IMR-90 (cell line): ENCODE measurements around the gene CLDN4. TPM values are rescaled to one million over a fixed set of nuclear protein-coding genes. Genes with fewer than 3 reads are reported as not detected.

Source experiments
- ATAC-seq: fragments of 200-7000 bp; cut with Tn5 transposase; 2 replicates; pipeline ENCODE4 v1.9.1; 2020; ENCODE audit warnings: low read depth, mild to moderate bottlenecking, moderate library complexity
- BruUV-seq: library from RNA; stranded (reverse); fragments of 400-500 nt; replicated peaks from 2 replicates; lab custom pipeline; 2021; lab: Mats Ljungman, UMichigan
- CTCF ChIA-PET: fragments of 300-600 bp; formaldehyde crosslinking; extraction: SDS; loops from one replicate; lab custom pipeline; 2021; ENCODE audit warnings: antibody characterized with exemption; lab: Yijun Ruan, JAX
- POLR2A ChIA-PET: fragments of 300-600 bp; sonication (Branson Sonifier 250); formaldehyde crosslinking; loops from one replicate; lab custom pipeline; 2022; ENCODE audit warnings: antibody characterized with exemption; ENCODE audit not compliant: unreplicated experiment; lab: Charles Lee
- DNase-seq: peaks from one replicate; pipeline ENCODE4 v3.0.0; 2013
- H2AFZ ChIP-seq: replicated peaks from 2 replicates; pipeline ENCODE3; 2013; ENCODE audit warnings: low read length, mild to moderate bottlenecking; ENCODE audit not compliant: poor library complexity
- H2AK5ac ChIP-seq: 2 replicates; pipeline ENCODE4 v1.6.1; 2013; ENCODE audit warnings: low read depth, low read length, inconsistent platforms
- H2AK9ac ChIP-seq: replicated peaks from 2 replicates; pipeline ENCODE3; 2013; ENCODE audit warnings: mild to moderate bottlenecking, low read depth, low read length, moderate library complexity; ENCODE audit not compliant: poor library complexity
- H2BK120ac ChIP-seq: 2 replicates; pipeline ENCODE4 v1.6.1; 2013; ENCODE audit warnings: low read depth, low read length, inconsistent platforms
- H2BK15ac ChIP-seq: 3 replicates; pipeline ENCODE4 v1.6.1; 2013; ENCODE audit warnings: low read depth, low read length, inconsistent platforms
- H2BK20ac ChIP-seq: 2 replicates; pipeline ENCODE4 v1.6.1; 2013; ENCODE audit warnings: low read depth, mild to moderate bottlenecking, inconsistent platforms, low read length, moderate library complexity
- H2BK5ac ChIP-seq: 2 replicates; pipeline ENCODE4 v1.6.1; 2013; ENCODE audit warnings: mild to moderate bottlenecking, low read depth, low read length, inconsistent platforms; ENCODE audit not compliant: poor library complexity, severe bottlenecking
- H3K14ac ChIP-seq: replicated peaks from 2 replicates; pipeline ENCODE4 v1.6.1; 2013; ENCODE audit warnings: low read depth, low read length, inconsistent platforms
- H3K18ac ChIP-seq: 2 replicates; pipeline ENCODE4 v1.6.1; 2013; ENCODE audit warnings: low read depth, low read length, control low read depth
- H3K23ac ChIP-seq: 2 replicates; pipeline ENCODE4 v1.6.1; 2013; ENCODE audit warnings: low read depth, low read length, inconsistent platforms
- H3K27ac ChIP-seq: 2 replicates; pipeline ENCODE4 v1.5.1; 2013; ENCODE audit warnings: mild to moderate bottlenecking, control low read depth, low read length; ENCODE audit not compliant: insufficient read depth
- H3K27me3 ChIP-seq: 2 replicates; pipeline ENCODE4 v1.6.1; 2013; ENCODE audit warnings: low read length; ENCODE audit not compliant: control insufficient read depth, insufficient read depth
- H3K36me3 ChIP-seq: 2 replicates; pipeline ENCODE4 v1.6.1; 2013; ENCODE audit warnings: low read length, mixed read lengths; ENCODE audit not compliant: control insufficient read depth, insufficient read depth
- H3K4ac ChIP-seq: 2 replicates; pipeline ENCODE4 v1.6.1; 2013; ENCODE audit warnings: low read depth, low read length, inconsistent platforms
- H3K4me1 ChIP-seq: 2 replicates; pipeline ENCODE4 v1.6.1; 2013; ENCODE audit warnings: low read length, mixed read lengths; ENCODE audit not compliant: control insufficient read depth, insufficient read depth
- H3K4me2 ChIP-seq: 2 replicates; pipeline ENCODE4 v1.6.1; 2013; ENCODE audit warnings: low read depth, mild to moderate bottlenecking, control low read depth, low read length, moderate library complexity
- H3K4me3 ChIP-seq: 2 replicates; pipeline ENCODE4 v1.5.1; 2013; ENCODE audit warnings: low read depth, mild to moderate bottlenecking, control low read depth, low read length, moderate library complexity; ENCODE audit not compliant: insufficient read depth
- H3K56ac ChIP-seq: 2 replicates; pipeline ENCODE4 v1.6.1; 2013; ENCODE audit warnings: low read length, inconsistent platforms; ENCODE audit not compliant: insufficient read depth; ENCODE audit errors: extremely low read depth
- H3K79me1 ChIP-seq, 2 experiments: 2 replicates each; pipeline ENCODE4 v1.6.1; 2013; ENCODE audit warnings: low read length in 2 of 2, inconsistent platforms in 1 of 2, low read depth in 1 of 2
- H3K9ac ChIP-seq: 2 replicates; pipeline ENCODE4 v1.6.1; 2013; ENCODE audit warnings: low read depth, low read length, control low read depth
- H3K9me1 ChIP-seq: 2 replicates; pipeline ENCODE4 v1.6.1; 2013; ENCODE audit warnings: low read length, inconsistent platforms; ENCODE audit not compliant: insufficient read depth
- H3K9me3 ChIP-seq: 2 replicates; pipeline ENCODE4 v1.6.1; 2013; ENCODE audit warnings: low read length; ENCODE audit not compliant: control insufficient read depth, insufficient read depth
- H4K20me1 ChIP-seq: 2 replicates; pipeline ENCODE4 v1.6.1; 2013; ENCODE audit warnings: low read length, inconsistent platforms; ENCODE audit not compliant: insufficient read depth
- H4K5ac ChIP-seq: 2 replicates; pipeline ENCODE4 v1.6.1; 2013; ENCODE audit warnings: mild to moderate bottlenecking, low read depth, low read length, control low read depth
- H4K8ac ChIP-seq, 2 experiments: 2 replicates each; pipeline ENCODE4 v1.6.1; 2013; ENCODE audit warnings: low read depth in 2 of 2, low read length in 2 of 2, control low read depth in 1 of 2, inconsistent platforms in 1 of 2
- H4K91ac ChIP-seq: 2 replicates; pipeline ENCODE4 v1.6.1; 2013; ENCODE audit warnings: low read depth, low read length, inconsistent platforms; ENCODE audit not compliant: insufficient read depth
- BHLHE40 ChIP-seq: fragments of 150-350 bp; IDR thresholded peaks from 2 replicates; pipeline ENCODE4 v1.6.1; 2016; ENCODE audit warnings: mild to moderate bottlenecking, low read depth, low read length
- MAZ ChIP-seq: IDR thresholded peaks from 2 replicates; pipeline ENCODE4 v1.6.1; 2012; ENCODE audit warnings: low read depth, mild to moderate bottlenecking, low read length, improper control_type of control experiment, moderate library complexity, borderline replicate concordance
- MXI1 ChIP-seq: IDR thresholded peaks from 2 replicates; pipeline ENCODE4 v1.6.1; 2012; ENCODE audit warnings: low read depth, mild to moderate bottlenecking, low read length, moderate library complexity, borderline replicate concordance
- POLR2A ChIP-seq: IDR thresholded peaks from 2 replicates; pipeline ENCODE4 v1.6.1; 2012; ENCODE audit warnings: mild to moderate bottlenecking, low read depth, low read length
- RAD21 ChIP-seq: IDR thresholded peaks from 2 replicates; pipeline ENCODE4 v1.6.1; 2012; ENCODE audit warnings: low read length, improper control_type of control experiment
- whole genome bisulfite sequencing, 2 experiments: methylation state at CpG; one replicate each; pipeline versions ENCODE4 v1.1.5 to v1.1.7; 2013; ENCODE audit warnings: missing lambda C conversion rate in 2 of 2; ENCODE audit not compliant: insufficient read length in 1 of 2; ENCODE audit errors: extremely low coverage in 2 of 2; 5-methylcytosine and 5-hydroxymethylcytosine counted together
- dilution Hi-C: fragments of 300-500 bp; cut with HindIII; formaldehyde crosslinking; loops from one replicate; pipeline ENCODE4 v1.14.3; 2018; ENCODE audit warnings: low sequenced_read_pairs; ENCODE audit not compliant: unreplicated experiment
- in situ Hi-C: fragments of 300-500 bp; cut with MboI; formaldehyde crosslinking; loops from 3 replicates; pipeline ENCODE4 v1.14.3; 2019; ENCODE audit warnings: low sequenced_read_pairs, inconsistent platforms, mixed read lengths
- intact Hi-C: fragments of 100-400 bp; cut with micrococcal nuclease; formaldehyde crosslinking; loops from 2 replicates; pipeline ENCODE4 v1.10.0; 2022
- polyA plus RNA-seq, 3 experiments: library from polyadenylated mRNA; depleted of rRNA; stranded (reverse); fragments of >200 nt; gene quantifications; 2 replicates each; pipeline ENCODE4 v1.2.3, GENCODE V29; 2012; ENCODE audit warnings: low replicate concordance in 1 of 3
- total RNA-seq: library from RNA; depleted of rRNA; stranded (reverse); fragments of >200 nt; gene quantifications from 2 replicates; pipeline ENCODE4 v1.2.3, GENCODE V29; 2012
- TF ChIP-seq, protein P1 (sequence below): fragments of 150-350 bp; IDR thresholded peaks from 2 replicates; pipeline ENCODE4 v1.6.1; 2016; ENCODE audit warnings: low read depth, mild to moderate bottlenecking, low read length, moderate library complexity, borderline replicate concordance
- TF ChIP-seq, protein P2 (sequence below): conservative IDR thresholded peaks from 2 replicates; pipeline ENCODE4 v1.5.1; 2012; ENCODE audit warnings: mild to moderate bottlenecking, low read depth, low read length, improper control_type of control experiment

The CLDN4 gene
- total and polyA plus RNA-seq, 2 of the 4 experiments (the other 2 are of a cell fraction): 2.9 to 4.4 TPM

DNA sequence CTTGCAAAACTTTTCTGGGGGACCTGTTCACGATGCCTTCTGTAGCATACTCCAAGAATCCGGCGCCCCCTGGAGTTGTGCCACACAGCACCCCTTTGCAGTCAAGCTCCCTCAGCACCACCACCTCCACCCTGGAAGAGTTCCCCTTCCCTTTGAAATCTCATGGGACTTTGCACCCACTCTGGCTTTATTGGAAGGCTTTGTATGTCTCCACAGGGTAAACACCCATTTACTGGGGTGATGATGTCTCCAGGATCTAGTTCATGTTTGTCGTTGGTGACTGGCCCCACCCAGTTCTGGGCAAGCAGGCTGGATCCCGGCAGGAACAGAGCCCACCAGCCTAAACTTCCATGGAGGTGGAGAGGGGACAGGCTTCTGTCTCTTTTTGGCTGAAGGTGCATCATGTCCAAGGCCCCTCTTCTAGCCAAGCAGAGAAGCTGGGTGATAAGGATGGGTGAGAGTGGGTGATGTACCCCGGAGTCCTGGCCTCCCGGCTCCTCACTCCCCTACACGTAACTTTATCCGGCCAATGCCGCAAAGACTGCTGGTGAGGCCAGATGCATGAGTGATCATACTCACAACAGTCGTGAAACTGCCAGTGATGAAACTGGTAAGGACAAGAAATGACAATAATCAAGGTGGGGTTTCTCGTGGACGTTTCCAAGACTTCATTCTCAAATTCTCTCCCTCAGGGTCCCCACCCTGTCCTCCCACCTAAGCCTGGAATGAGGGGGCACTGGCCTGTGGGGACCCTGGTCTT lies 695 bp upstream of the CLDN4 start:
- Histone ChIP-seq H2BK120ac (0 out of 2 replicates have a peak overlapping the region, but pooled peaks have one; percentile 13), H2BK20ac (peak overlapping the region; percentile 32; the same call in 1 of the 2 replicates), H3K4me2 (no peak overlapping the region), H3K36me3 (no peaks in the 10 kb centered on the region), H3K9me1 (peaks cover 31% of the 10 kb centered on the region), H3K18ac (no peak overlapping the region), H4K91ac (no peak overlapping the region), H2AK9ac (peak overlapping the region; percentile 91), H4K20me1 (no peaks in the 10 kb centered on the region), H2AFZ (peak overlapping the region; percentile 19), H3K4me3 (no peak overlapping the region), H4K5ac (no peak overlapping the region), H3K79me1 (peaks cover 0 to 11% of the 10 kb centered on the region in 2 experiments; a peak in 1 of 4 replicates), H3K9ac (no peak overlapping the region), H3K23ac (no peak overlapping the region), H4K8ac (no peak overlapping the region; a peak in 1 of 4 replicates), H2BK5ac (no peak overlapping the region), H3K56ac (no peak overlapping the region), H3K27ac (no peak overlapping the region), H3K4me1 (peaks cover 11% of the 10 kb centered on the region), H3K14ac (peak overlapping the region; percentile 85), H3K9me3 (no peaks in the 10 kb centered on the region), H3K4ac (peak overlapping the region; percentile 47), H2AK5ac (peak overlapping the region; percentile 79), H3K27me3 (no peaks in the 10 kb centered on the region), H2BK15ac (no peak overlapping the region; the same call in 2 of the 3 replicates)
- ChIA-PET POLR2A (interaction anchor here (0.7 kb wide), 1 partner anchor 1872 kb away, joined by 3 read pairs; no protein-coding TSS in a partner anchor), CTCF (no interaction called here)
- in situ Hi-C loops: no loop called here
- DNase-seq (no peak), ATAC-seq (no peak)
- BruUV-seq: no TSS peak
- WGBS, 2 experiments: 60% methylated on average over 1 of the region's 13 CpGs; no CpG with 5 or more reads in 1 of the 2 experiments
- TF ChIP-seq, protein P1, sequence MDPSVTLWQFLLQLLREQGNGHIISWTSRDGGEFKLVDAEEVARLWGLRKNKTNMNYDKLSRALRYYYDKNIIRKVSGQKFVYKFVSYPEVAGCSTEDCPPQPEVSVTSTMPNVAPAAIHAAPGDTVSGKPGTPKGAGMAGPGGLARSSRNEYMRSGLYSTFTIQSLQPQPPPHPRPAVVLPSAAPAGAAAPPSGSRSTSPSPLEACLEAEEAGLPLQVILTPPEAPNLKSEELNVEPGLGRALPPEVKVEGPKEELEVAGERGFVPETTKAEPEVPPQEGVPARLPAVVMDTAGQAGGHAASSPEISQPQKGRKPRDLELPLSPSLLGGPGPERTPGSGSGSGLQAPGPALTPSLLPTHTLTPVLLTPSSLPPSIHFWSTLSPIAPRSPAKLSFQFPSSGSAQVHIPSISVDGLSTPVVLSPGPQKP: no peak
- no peak for TF ChIP-seq POLR2A
- TF ChIP-seq, protein P2, sequence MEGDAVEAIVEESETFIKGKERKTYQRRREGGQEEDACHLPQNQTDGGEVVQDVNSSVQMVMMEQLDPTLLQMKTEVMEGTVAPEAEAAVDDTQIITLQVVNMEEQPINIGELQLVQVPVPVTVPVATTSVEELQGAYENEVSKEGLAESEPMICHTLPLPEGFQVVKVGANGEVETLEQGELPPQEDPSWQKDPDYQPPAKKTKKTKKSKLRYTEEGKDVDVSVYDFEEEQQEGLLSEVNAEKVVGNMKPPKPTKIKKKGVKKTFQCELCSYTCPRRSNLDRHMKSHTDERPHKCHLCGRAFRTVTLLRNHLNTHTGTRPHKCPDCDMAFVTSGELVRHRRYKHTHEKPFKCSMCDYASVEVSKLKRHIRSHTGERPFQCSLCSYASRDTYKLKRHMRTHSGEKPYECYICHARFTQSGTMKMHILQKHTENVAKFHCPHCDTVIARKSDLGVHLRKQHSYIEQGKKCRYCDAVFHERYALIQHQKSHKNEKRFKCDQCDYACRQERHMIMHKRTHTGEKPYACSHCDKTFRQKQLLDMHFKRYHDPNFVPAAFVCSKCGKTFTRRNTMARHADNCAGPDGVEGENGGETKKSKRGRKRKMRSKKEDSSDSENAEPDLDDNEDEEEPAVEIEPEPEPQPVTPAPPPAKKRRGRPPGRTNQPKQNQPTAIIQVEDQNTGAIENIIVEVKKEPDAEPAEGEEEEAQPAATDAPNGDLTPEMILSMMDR: no peak
- TF ChIP-seq MAZ: no peak
- no peak for TF ChIP-seq RAD21
- no peak for TF ChIP-seq MXI1
- no peak for TF ChIP-seq BHLHE40
- intact Hi-C loops: no loop called here
- dilution Hi-C loops: no loop called here
